NCI-H2196 treated with DMSO at 0.1 percent for 48 hours (cell line): ENCODE measurements around the gene UST.

Source experiments
- DNase-seq: peaks from one replicate; lab custom pipeline; 2025; ENCODE audit not compliant: unreplicated experiment; lab: John Stamatoyannopoulos, UW

The UST gene

DNA sequence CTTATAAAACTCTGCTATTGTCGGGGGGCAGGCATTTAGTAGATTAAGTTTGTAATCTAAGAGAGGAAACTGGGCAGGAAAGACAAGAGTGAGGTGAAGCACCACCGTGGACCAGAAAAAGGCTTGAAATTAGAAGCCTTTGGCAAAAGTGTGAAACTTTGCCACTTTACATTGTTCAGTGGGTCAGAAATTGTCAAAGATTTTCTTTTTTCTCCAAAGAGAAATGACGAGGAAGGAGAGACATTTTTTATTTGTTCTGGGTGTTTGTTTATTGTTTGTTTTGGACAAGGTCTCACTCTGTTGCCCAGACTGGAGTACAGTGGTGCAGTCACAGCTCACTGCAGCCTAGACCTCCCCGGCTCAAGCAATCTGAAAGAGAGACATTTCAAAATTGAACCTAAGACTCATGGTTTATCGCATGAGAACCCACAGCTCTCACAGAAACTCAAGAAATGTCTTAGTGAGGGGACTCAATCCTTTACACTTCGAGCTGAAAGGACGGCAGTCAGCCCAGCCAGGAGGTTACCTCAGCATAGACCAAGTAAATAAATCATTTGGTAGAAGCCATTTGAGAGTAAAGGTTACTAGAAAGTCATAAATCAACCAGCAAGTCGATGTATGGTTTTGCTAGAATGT is 307.8 kb downstream of the UST start:
- no peak for DNase-seq

DNA sequence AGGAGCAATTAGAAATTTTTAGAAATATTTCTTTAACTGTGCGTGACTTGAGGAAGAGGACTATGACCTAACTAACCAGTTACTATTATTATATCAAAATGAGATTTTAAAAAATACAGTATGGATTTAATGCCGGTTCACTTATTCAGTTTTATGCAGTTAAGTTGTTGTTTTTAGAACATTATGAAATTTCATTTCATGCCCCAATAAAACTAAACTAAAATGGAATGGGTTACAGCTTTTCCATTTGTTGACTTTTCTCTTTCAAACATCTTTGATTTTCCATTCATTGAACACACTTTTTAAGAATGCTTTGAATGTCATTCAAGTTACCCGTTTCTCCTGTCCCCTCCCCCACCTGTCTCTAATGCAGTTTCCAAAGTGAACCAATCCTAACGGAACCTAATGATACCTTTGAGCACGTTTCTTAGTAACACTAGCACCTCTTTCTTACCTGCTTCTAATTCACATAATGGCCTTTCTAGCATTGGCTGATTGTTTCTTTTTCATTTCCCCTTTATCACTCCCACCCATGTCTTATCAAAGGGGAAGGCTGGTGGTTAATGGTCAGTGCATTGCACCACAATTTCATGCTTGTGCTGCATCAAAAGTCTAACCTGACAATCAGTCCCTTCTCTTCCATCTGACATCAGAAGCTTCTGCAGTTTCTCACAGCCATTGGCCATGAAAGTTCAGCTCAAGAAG is 308.5 kb downstream of the UST start:
- no peak for DNase-seq

DNA sequence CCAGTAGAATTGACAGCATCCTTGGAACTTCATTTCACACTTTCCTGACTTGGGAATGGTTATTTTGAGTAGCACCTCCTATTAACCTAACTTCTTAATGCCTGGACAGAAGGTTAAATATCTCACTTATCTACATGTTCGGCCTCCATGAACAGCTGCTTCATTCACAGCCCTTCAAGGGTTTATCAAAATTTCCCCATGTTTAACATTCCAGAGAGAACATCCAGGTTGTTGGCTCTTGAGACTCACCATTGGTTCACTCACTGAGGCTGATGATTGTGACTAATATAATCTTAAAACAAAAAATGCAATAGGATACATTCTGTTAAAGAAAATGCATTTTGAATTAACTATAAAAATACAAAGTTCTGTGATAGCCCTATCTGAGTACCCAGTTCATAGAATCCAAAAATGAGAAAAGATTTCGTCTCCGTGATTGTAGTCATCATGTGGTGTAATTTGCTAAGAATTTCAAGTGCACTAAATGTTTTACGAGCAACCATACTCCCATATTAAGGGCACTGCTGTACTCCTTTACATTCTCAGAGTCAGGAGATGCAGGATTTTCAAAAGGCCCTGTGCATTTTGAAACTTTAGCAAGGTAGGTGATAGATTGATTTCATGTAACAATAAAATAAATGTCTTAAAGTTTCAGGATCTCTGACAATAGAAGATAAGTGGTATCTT is 310.1 kb downstream of the UST start:
- DNase-seq: no peak

DNA sequence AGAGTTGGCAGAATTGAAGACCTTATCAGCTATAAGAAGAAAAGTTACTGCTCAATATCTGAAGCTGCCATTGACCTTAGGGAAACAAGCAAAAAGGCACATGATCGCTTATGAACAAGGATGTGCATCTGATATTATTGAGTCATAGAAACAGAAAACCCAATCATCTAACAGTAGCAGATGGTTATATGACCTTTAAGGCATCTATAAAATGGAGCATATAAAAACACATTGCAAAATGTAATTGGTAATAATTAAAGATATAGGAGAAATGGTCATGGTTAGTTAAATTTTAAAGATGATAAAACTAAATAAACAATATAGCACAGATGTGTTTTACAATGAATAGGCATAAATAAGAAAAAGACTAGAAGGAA is 310.6 kb downstream of the UST start:
- DNase-seq: no peak

DNA sequence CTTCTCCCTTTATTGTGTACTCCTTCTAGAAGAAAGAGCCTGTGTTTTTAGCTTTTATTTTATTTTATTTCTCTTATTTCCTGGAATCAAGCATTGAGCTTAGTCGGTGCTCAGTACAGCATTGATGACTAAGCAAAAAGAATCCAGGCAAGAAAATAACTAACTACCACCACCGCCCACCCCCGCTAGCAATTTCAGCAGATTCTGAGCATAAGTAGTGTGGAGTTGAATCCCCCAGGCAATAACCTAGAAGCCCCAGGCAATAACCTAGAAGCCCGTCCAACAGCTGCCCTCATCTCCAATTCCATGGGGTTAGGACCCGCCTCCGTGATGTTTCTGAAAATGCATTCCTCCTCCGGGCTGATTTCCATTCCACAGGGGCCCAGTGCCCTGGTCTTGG is 312.7 kb downstream of the UST start:
- no peak for DNase-seq

DNA sequence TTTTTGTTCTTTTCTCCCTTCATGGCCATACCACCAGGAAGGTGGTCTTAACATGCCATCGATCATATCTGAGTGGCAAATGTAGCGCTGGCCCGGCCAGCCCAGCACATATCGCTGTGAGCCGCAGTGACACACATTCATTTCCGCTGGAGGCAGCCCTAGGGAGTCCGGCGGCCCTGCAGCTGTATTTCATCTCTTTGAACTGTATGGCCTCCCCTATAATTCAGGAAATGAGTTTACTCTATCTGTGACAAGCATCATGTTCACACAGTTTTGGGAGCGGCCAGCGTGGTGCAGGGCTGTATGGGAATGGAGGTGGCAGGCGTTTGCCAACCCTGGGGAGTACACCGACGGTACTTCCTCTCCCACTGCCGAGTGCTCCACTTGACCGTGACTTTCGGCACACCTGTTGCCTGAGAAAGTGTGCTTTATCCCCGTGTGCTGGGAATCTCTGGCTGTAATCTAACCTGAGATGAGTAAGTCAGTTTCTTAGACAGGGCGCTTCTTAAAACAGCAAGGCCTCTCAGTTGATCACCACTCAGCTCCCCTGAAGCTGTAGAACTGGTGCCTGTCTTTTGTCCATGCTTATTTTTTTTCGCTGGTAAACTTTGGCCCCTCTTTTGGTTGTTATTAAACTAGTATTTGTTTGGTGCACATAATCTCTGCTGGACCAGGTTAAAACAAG is 313.6 kb downstream of the UST start:
- no peak for DNase-seq

DNA sequence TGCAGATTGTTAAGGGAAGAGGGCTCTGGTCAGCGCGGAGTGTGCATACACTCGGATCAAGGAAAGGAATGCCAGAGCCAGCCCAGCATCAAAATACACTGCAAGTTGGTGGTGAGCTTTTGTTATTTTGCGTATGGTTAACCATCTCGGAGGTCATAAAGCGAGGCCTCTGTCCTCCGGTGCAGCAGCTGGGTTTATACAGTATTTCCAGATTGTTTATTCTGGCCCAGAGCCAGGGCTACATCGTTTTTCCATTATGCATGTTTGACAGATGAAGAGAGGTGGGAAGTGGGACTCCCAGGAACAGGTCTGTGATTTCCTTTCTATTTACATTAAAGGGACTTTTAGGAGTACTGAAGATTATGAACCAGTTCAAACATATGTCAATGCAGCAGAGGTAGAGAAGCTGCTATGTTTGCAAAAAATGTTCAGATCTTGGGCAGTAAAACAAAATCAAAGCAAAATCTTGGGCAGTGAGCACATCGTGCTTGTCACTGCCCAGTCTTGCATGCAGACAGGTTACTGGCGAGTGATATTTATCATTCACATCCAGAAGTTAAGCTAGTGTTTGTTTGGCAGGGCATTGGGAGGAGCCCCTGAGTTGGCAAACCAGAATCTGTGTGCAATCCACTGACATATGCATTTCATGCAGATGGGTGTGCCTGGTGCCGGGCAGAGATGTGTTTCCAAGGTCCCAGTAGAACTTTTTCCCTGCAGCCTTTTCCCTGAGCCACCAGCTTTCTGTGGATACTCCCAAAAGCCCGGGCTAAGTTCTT is 314.3 kb downstream of the UST start:
- DNase-seq: peak; percentile 52

DNA sequence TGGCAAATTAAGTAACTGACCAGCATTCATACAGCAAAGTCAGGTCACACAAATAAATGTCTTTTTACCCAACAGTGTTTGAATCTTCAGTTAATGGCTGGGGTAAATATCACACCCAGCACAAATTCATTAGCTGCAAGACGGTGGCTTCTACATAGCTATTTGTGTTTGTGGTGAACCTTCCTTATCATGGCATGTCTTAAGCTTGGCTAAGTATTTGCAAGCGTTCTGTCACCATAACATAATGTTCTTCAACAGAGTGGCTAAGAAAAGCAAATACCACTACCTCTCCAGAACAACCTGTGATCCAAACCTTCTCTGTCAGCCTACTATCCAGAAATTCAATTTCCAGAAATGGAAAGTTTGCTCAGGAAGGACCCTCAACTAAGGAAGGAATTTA is 315.1 kb downstream of the UST start:
- no peak for DNase-seq

DNA sequence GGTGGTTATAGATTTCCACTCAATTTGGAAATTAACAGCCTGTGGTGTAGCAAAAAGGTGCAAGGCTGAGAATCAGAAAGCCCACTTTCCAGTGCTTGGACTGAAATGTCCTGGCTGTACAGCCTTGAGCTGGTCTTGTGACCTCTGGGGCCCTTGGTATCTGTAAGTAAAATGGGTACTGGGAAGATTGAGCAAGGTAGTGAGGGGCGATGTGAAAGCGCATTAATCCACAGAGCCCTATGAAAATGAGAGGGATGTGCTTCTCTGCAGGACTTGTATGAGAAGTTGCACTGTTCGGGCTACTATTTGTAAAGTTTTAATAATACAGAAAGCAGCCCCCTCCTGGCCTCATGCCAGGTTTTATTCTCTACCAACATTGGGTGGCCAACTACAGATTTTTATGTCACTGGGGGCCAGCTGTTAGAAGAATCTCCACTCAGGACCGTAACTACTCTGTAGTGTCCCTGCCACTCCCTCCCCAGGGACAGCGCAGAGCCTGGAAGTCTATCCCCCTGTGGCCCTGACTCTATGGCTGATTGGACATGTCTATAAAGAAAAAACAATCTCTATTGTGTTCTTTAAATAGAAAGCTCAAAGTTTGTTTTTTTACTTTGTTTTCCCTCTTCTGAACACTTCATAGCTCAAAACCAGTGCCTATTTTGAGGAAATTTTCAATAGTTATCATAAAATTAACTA is 316.0 kb downstream of the UST start:
- no peak for DNase-seq

DNA sequence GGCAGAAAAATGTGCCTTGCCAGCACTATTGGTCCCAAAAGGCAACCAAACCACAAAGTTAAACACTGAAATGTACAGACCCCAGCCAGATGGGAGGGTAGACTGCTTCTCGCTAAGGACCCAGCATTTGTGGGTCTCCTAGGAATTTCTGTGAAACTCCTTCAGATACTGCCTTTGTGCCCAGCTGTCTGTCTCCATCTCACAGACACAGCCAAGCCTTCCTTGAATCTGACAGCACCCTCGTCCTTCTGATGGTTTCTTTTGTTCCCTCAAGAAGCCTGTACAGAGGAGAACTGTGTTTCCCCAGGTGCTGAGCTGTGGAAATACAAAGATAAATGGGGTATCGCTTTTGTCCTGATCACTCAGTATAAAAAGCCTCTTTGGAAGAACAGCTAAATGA is 316.6 kb downstream of the UST start:
- no peak for DNase-seq

DNA sequence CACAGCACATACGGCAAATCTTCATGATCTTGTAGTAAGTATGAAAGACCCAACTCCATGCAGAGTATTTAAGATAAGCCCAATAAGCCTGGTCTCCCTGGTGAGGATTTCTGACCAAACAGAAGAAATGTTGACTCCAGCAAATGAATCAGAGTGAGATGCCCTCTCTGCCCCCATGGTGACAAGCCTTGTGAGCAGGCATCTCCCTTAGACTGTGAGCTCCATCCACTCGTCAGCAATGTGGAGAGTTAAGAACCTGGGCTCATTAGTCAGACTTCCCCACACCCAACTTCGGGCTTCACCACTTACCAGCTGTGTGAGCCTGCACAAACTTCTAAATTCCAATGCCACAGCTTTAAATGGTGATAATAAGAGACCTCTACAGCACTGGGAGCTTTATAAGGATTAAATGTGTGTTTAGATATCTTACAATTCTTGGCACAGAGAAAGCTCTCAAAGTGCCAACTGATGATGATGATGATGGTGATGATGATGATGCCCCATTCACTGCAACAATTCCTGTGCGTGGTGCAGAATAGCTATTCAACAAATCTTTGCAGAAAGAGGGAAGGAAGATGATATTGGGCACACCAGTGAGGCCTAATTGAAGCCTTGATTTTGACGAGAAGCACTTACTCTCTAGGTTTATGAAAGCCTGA is 317.3 kb downstream of the UST start:
- no peak for DNase-seq

DNA sequence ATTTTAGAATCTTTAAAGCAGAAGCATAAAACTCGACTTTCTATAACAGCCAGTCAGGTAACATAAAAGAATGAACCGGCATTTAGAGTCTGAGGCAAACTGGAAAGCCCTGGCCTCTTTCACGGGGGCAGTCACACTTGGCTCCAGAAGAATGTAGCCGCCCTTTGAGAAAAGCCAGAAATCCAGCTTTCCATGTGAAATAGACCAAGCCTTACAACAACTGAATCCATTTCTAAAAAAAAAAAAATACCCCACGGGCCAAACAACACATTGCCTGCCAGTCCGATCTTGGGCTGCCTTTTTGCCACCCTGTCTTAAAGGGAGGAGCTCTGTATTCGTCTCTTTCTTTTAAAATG is 317.8 kb downstream of the UST start:
- DNase-seq: no peak

DNA sequence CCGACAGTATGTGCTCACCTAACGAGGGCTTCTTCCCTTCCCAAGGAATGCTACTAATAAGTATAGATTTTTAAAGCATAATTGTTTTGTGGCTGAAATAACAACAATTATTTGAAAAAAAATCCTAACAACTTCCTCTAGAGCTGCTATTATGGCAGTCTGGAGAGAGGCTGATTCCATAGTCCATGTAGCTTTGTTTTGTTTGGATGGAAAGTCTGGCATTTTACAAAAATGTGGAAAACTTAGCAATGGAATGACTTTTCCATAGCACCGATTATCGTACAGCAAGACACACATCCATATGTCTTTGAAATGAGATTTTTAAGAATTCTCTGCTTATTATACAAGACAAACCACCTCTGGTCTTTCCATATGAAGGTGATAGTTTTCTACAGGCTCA is 318.3 kb downstream of the UST start:
- DNase-seq: no peak

DNA sequence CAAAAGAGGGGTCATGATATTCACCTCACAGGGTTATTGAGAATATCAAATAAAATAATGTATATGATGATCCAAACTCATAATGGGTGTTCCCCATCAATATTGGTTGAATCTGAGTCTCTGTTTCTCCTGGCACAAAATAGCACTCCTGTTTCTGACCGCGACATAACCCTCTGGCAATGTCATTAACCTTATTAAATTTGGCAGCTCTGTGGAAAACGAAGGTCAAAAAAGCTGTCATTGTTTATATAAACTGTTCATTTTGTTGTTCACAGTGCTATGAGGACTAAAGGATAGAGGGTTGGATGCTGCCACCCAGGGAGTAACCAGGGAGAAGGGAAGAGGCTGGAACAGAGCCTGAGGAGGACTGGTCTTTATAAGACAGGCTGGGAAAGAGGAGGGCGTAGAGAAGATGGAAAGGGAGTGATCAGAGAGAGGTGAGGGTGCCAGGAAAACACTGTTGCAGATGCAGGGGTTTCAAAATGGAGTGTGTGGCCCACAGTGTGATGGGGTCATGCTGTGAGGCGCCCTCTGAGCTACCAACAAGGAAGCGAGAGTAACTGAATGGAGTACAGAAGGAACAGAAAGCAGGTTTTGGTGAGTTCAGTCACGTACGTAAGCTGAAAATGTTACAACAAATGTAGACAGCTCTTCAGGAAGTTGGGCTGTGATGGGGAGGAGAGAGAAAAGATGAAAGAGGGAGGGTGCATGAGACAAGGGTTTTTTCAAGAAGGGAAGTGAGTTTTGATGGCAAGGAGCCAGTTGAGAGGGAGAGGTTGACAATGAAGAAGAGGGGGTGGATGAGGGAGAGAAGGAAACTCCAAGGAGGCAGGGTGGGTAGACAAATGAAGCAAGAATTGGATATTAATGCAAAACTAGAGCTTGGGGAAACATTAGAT is 319.1 kb downstream of the UST start:
- DNase-seq: no peak

DNA sequence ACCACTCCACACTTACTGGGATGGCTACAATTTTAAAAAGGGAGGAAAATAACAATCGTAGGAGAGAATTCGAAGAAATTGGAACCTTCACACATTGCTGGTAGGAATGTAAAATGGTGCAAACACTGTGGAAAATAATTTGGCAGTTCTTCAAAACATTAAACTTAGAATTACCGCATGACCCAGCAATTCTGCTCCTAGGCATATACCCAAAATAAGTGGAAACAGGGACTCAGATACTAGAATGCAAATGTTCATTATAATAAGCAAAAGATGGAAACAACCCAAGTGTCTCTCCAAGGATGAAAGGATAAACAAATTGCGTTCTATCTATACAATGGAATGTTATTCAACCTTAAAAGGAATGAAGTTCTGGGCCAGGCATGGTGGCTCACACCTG is 325.2 kb downstream of the UST start:
- DNase-seq: no peak

DNA sequence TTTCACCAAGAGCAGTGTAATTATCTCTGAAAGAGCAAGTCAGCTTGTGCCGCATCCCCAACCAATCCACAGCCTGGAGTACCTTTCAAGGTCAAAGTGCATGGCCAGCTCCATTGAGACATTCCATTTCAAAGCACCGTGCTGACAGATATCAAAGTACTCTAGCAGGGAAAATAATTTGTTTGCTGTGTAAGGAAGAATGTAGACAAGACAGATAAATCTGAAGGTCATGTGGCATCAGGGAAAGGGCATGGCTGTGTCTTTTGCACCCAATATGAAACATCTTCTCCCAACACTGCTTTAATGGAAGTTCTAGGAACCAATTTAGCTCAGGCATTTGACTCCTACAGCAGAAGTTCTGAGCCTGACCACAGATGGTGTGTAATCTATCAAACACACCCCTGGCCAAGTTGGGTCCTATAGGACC is 328.0 kb downstream of the UST start:
- no peak for DNase-seq

DNA sequence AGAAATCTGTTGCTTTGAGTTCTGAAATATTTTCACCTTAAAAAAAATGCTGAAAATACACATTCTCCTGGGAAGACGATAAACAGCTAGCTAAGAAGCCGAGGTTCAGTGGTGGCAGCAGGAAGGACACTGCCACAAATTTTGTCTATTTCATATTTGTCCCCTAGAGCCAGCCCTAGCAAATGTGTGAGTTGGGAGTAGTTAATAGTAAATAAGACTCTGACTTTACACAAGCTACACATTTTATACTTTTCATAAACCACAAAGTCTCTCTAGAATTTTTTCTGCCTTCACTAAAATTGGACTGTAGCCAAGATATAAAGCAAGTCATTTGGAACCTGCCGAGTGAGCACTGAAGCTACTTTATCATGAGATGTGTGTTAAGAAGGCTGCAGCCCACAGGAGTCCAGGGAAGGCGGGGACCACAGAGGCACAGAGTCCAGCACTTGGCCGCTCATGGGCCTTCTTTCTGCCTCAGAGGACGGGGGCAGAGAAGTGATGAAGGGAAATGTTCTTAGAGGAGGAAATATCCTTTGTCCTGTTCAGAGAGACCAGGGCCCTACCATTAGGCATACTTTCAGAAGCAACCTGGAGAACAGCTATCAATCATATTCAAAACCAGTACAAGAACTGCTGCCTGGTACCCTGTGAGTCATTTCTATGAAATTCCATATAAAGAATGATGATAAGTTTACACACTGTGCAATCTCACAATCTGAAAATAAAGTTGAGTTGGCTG is 329.0 kb downstream of the UST start:
- no peak for DNase-seq

DNA sequence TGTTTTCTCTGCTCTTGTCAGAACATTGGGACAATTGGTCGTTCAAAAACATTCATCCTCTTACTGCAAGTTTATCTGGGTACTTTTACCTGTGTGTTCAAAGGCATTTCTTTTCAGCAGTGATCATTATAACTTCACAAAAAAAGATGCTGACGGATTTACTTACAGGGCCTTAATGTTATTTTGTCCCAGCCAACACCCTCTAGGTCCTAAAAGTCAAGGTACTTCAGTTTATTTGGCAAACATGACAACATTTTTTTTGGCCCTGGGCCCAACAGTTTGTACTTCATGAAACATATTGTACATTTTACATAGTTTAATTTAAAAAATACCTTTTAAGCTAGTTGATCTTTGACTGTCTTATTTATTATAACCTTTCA is 329.5 kb downstream of the UST start:
- no peak for DNase-seq
